ENCODE data around the gene HIVEP1. TPM values are rescaled to one million over a fixed set of nuclear protein-coding genes. Genes with fewer than 3 reads are reported as not detected.

The HIVEP1 gene
- total RNA-seq, 1 experiment from 2014 or later, result 16.7 TPM

DNA sequence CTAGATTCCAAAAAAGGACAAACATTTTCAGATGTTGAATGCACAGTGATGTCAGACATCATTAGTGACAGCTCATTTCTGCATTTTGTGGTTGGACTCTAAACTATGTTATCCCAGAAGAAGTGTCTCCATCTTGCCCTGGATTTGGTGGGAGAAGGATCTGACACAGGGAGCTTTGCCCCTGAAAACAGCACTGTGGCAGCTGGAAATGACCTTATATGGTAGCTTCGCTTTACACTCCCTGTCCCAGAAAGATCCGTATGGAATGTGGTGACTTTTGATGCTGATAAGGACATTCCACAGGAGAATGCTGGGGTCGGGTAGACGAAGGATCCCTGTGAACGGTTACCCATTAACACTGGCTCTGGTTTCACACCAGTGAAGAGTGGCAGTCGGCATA lies 190.9 kb downstream of the HIVEP1 start:
- TF ChIP-seq, protein P1, sequence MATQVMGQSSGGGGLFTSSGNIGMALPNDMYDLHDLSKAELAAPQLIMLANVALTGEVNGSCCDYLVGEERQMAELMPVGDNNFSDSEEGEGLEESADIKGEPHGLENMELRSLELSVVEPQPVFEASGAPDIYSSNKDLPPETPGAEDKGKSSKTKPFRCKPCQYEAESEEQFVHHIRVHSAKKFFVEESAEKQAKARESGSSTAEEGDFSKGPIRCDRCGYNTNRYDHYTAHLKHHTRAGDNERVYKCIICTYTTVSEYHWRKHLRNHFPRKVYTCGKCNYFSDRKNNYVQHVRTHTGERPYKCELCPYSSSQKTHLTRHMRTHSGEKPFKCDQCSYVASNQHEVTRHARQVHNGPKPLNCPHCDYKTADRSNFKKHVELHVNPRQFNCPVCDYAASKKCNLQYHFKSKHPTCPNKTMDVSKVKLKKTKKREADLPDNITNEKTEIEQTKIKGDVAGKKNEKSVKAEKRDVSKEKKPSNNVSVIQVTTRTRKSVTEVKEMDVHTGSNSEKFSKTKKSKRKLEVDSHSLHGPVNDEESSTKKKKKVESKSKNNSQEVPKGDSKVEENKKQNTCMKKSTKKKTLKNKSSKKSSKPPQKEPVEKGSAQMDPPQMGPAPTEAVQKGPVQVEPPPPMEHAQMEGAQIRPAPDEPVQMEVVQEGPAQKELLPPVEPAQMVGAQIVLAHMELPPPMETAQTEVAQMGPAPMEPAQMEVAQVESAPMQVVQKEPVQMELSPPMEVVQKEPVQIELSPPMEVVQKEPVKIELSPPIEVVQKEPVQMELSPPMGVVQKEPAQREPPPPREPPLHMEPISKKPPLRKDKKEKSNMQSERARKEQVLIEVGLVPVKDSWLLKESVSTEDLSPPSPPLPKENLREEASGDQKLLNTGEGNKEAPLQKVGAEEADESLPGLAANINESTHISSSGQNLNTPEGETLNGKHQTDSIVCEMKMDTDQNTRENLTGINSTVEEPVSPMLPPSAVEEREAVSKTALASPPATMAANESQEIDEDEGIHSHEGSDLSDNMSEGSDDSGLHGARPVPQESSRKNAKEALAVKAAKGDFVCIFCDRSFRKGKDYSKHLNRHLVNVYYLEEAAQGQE (IDR thresholded peaks at IDR 0.05; ENCODE audit: insufficient read depth in 1 of 2, low read depth in 2 of 2, low read length in 1 of 2), result no peak
- TF ChIP-seq POLR2AphosphoS5 (IDR thresholded peaks at IDR 0.05; ENCODE audit: low read depth, low read length), result no peak
- TF ChIP-seq TCF7L2 (IDR thresholded peaks at IDR 0.05; ENCODE audit: low read depth, low read length), result no peak
- no peak for TF ChIP-seq SIN3A (IDR thresholded peaks at IDR 0.05; ENCODE audit: borderline replicate concordance, insufficient read depth, low read depth, low read length)
- TF ChIP-seq, protein P2, sequence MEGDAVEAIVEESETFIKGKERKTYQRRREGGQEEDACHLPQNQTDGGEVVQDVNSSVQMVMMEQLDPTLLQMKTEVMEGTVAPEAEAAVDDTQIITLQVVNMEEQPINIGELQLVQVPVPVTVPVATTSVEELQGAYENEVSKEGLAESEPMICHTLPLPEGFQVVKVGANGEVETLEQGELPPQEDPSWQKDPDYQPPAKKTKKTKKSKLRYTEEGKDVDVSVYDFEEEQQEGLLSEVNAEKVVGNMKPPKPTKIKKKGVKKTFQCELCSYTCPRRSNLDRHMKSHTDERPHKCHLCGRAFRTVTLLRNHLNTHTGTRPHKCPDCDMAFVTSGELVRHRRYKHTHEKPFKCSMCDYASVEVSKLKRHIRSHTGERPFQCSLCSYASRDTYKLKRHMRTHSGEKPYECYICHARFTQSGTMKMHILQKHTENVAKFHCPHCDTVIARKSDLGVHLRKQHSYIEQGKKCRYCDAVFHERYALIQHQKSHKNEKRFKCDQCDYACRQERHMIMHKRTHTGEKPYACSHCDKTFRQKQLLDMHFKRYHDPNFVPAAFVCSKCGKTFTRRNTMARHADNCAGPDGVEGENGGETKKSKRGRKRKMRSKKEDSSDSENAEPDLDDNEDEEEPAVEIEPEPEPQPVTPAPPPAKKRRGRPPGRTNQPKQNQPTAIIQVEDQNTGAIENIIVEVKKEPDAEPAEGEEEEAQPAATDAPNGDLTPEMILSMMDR (IDR thresholded peaks at IDR 0.05), result no peak
- Histone ChIP-seq H3K9me3 (ENCODE audit: control insufficient read depth, insufficient read depth, low read depth, low read length) (no peaks in the 10 kb centered on the region), H3K27ac (ENCODE audit: low read length) (no peak overlapping the region), H3K36me3 (ENCODE audit: control insufficient read depth, insufficient read depth, low read length) (no peaks in the 10 kb centered on the region), H3K4me1 (ENCODE audit: control insufficient read depth, insufficient read depth, low read length) (no peaks in the 10 kb centered on the region), H3K27me3 (ENCODE audit: control insufficient read depth, insufficient read depth, low read length) (no peaks in the 10 kb centered on the region), H3K4me3 (ENCODE audit: low read depth in 2 of 2, low read length in 2 of 2) (no peak overlapping the region)
- intact Hi-C loops (cut with micrococcal nuclease; ENCODE audit: unreplicated experiment) (no loop called here), in situ Hi-C loops (cut with HindIII; ENCODE audit: low pct_unique_long_range_greater_than_20kb, low sequenced_read_pairs) (no loop called here)
- no peak for ATAC-seq
- ChIA-PET CTCF (no interaction called here), POLR2A (no interaction called here)
- BruUV-seq (replicated peaks), result no TSS peak
- no peak for DNase-seq (ENCODE audit: low read depth, low spot score)

DNA sequence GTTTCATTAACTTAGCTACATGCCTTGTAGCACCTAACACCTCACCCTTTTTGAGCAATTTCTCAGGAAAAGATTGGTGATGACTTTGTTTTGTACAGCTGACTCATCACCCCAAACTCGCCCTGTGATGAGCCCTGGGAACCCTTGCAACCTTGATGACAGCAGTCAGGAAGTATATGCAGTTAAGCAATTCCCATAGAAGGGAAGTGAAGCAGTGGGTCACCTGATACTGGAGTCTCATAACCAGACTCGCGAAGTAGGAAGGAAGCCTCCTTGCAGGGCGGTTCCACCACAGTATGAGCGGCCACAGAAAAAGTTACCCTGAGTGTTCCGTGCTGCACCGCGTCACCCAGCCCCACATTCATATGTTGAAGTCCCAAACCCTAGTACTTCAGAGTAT lies 196.1 kb downstream of the HIVEP1 start:
- Histone ChIP-seq H3K27me3 (ENCODE audit: control insufficient read depth, insufficient read depth, low read length) (no peaks in the 10 kb centered on the region), H3K36me3 (ENCODE audit: control insufficient read depth, insufficient read depth, low read length) (no peaks in the 10 kb centered on the region), H3K27ac (ENCODE audit: low read length) (no peak overlapping the region), H3K4me1 (ENCODE audit: control insufficient read depth, insufficient read depth, low read length) (no peaks in the 10 kb centered on the region), H3K9me3 (ENCODE audit: control insufficient read depth, insufficient read depth, low read depth, low read length) (no peaks in the 10 kb centered on the region), H3K4me3 (ENCODE audit: low read depth in 2 of 2, low read length in 2 of 2) (no peak overlapping the region)
- in situ Hi-C loops (cut with HindIII; ENCODE audit: low pct_unique_long_range_greater_than_20kb, low sequenced_read_pairs) (no loop called here), intact Hi-C loops (cut with micrococcal nuclease; ENCODE audit: unreplicated experiment) (no loop called here)
- BruUV-seq (replicated peaks), result no TSS peak
- ATAC-seq, result no peak
- no peak for DNase-seq (ENCODE audit: low read depth, low spot score)
- no peak for TF ChIP-seq SIN3A (IDR thresholded peaks at IDR 0.05; ENCODE audit: borderline replicate concordance, insufficient read depth, low read depth, low read length)
- TF ChIP-seq, protein P2 (IDR thresholded peaks at IDR 0.05), result no peak
- no peak for TF ChIP-seq TCF7L2 (IDR thresholded peaks at IDR 0.05; ENCODE audit: low read depth, low read length)
- TF ChIP-seq, protein P1 (IDR thresholded peaks at IDR 0.05; ENCODE audit: insufficient read depth in 1 of 2, low read depth in 2 of 2, low read length in 1 of 2), result no peak
- TF ChIP-seq POLR2AphosphoS5 (IDR thresholded peaks at IDR 0.05; ENCODE audit: low read depth, low read length), result no peak
- CTCF ChIA-PET, result interaction anchor here (0.7 kb wide), 1 partner anchor 128 kb away, joined by 6 read pairs; no protein-coding TSS in a partner anchor
- POLR2A ChIA-PET, result no interaction called here

All from Panc1 (cell line).